Central memory CD4-positive, alpha-beta T cell (primary cell): ENCODE data around the gene CCDC127.

Source experiments
- DNase-seq: peaks from one replicate; pipeline ENCODE4 v3.0.0; 2022

CCDC127 gene

GRCh38 chr5:188488-189481 lies 29.2 kb downstream of the CCDC127 start:
- DNase-seq: peak; percentile 78

GRCh38 chr5:187617-188451 lies 30.1 kb downstream of the CCDC127 start:
- no peak for DNase-seq

- DNase-seq: no peak
These were observed 30.9 kb downstream of the CCDC127 start for GRCh38 chr5:187042-187431.

- no peak for DNase-seq
These were observed 31.6 kb downstream of the CCDC127 start for GRCh38 chr5:186091-187041.

GRCh38 chr5:185095-186070 lies 32.6 kb downstream of the CCDC127 start:
- DNase-seq: no peak

- no peak for DNase-seq
These were observed 33.5 kb downstream of the CCDC127 start for GRCh38 chr5:184471-184870.

GRCh38 chr5:182126-182525 lies 35.8 kb downstream of the CCDC127 start:
- DNase-seq: no peak

- no peak for DNase-seq
These were observed 36.4 kb downstream of the CCDC127 start for GRCh38 chr5:181566-181965.

GRCh38 chr5:181160-181559 lies 36.8 kb downstream of the CCDC127 start:
- no peak for DNase-seq

GRCh38 chr5:180286-180918 lies 37.6 kb downstream of the CCDC127 start:
- no peak for DNase-seq

GRCh38 chr5:179401-179800 lies 38.6 kb downstream of the CCDC127 start:
- no peak for DNase-seq

- DNase-seq: no peak
These were observed 39.8 kb downstream of the CCDC127 start for GRCh38 chr5:178110-178509.

- no peak for DNase-seq
These were observed 41.6 kb downstream of the CCDC127 start for GRCh38 chr5:176296-176823.

- DNase-seq: no peak
These were observed 43.0 kb downstream of the CCDC127 start for GRCh38 chr5:174876-175465.

- no peak for DNase-seq
These were observed 43.7 kb downstream of the CCDC127 start for GRCh38 chr5:174291-174600.

- DNase-seq: no peak
These were observed 44.3 kb downstream of the CCDC127 start for GRCh38 chr5:173392-174290.

- DNase-seq: no peak
These were observed 45.1 kb downstream of the CCDC127 start for GRCh38 chr5:172841-173251.

GRCh38 chr5:172421-172820 lies 45.5 kb downstream of the CCDC127 start:
- no peak for DNase-seq

- no peak for DNase-seq
These were observed 46.1 kb downstream of the CCDC127 start for GRCh38 chr5:171801-172331.
